ENCODE results near the gene GSK3B.

Gene GSK3B

DNA sequence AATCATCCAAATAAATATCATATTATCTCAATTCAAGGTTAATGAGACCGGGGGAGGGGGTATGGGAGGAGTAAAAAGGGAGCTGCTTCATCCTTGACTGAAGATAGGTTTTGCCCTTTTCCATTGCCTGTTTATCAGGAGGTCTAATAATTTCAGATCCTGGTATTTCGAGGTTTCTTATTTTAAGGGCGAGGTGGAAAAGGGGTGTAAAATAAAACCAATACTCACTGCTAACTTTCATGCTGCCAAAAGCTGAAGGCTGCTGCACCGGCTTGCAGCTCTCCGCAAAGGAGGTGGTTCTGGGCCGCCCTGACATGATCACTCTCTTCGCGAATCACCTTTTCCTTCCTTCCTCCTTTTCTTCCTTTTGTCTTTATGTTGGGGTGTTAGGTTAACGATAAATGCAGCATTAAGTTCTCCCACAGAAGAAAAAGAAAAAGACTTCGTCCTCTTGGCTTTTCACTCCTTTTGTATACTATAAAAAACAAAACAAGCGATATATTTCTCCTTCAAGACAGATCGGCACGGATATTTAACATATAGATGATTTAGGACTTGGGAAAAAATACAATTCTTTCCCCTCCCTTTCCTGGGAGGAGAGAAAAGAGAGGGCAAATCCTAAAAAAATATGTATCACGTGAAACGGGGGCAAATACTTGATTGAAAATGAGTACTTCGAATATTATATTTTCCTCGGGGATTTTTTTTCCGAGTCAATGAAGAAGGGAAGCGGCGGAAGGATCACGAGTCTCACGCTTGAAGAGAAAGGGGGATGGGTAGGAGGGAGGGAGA is 932 bp downstream of the GSK3B start:
- no peak for DNase-seq (ENCODE audit: low read depth)
- TF ChIP-seq, protein P1, sequence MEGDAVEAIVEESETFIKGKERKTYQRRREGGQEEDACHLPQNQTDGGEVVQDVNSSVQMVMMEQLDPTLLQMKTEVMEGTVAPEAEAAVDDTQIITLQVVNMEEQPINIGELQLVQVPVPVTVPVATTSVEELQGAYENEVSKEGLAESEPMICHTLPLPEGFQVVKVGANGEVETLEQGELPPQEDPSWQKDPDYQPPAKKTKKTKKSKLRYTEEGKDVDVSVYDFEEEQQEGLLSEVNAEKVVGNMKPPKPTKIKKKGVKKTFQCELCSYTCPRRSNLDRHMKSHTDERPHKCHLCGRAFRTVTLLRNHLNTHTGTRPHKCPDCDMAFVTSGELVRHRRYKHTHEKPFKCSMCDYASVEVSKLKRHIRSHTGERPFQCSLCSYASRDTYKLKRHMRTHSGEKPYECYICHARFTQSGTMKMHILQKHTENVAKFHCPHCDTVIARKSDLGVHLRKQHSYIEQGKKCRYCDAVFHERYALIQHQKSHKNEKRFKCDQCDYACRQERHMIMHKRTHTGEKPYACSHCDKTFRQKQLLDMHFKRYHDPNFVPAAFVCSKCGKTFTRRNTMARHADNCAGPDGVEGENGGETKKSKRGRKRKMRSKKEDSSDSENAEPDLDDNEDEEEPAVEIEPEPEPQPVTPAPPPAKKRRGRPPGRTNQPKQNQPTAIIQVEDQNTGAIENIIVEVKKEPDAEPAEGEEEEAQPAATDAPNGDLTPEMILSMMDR (IDR thresholded peaks at IDR 0.05; ENCODE audit: insufficient read depth, low read depth, low read length, missing control alignments) = no peak
- H3K4me3 ChIP-seq (ENCODE audit: low read length) = peak overlapping the region; percentile 93

- peak overlapping the region; percentile 93 for H3K4me3 ChIP-seq (ENCODE audit: low read length)
- TF ChIP-seq, protein P1 (IDR thresholded peaks at IDR 0.05; ENCODE audit: insufficient read depth, low read depth, low read length, missing control alignments) = no peak
- DNase-seq (ENCODE audit: low read depth) = no peak
These were observed 1.8 kb downstream of the GSK3B start for GRCh38 chr3:120092474-120092873.

DNA sequence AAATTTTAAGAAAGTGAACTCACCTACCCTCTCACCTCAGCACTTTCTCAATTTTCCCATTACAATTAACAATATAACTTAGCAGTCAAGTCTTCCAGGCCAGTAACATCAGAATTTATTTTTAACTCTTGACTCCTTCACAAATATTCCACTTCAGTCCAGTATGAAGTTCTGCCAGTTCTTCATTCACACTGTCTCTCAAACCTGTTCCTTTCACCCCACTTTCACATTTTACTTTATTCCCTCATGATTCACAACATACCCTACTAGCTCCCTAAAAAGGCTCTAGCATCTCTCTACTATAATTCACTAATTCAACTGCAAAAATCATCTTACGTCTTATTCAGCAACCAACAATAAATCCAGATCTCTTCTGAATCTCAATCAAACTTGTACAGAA is 3.8 kb downstream of the GSK3B start:
- no peak for DNase-seq (ENCODE audit: low read depth)
- H3K4me3 ChIP-seq (ENCODE audit: low read length) = peak overlapping the region; percentile 93
- TF ChIP-seq, protein P1 (IDR thresholded peaks at IDR 0.05; ENCODE audit: insufficient read depth, low read depth, low read length, missing control alignments) = no peak

DNA sequence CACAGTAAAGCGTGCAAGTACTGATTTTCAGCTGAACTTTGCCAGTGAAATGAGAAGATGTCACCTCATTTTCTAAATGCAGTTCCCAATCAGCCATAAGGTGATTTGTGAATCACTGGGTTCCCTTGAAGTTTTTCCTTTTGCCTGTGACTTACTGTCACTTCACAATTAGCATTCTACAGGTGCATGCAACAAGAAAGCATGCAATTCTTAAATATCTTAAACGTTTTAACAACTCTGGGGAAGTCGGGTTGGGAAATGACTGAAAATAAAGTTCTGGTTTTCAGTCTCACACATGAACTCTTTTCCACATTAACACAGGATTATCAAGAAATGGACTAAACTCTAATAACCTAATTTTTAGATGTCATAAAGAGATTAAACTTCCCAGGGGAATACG is 5.2 kb downstream of the GSK3B start:
- H3K4me3 ChIP-seq (ENCODE audit: low read length) = no peak overlapping the region

GRCh38 chr3:120088622-120089021 is 5.6 kb downstream of the GSK3B start:
- no peak overlapping the region for H3K4me3 ChIP-seq (ENCODE audit: low read length)
- TF ChIP-seq, protein P1 (IDR thresholded peaks at IDR 0.05; ENCODE audit: insufficient read depth, low read depth, low read length, missing control alignments) = no peak
- no peak for DNase-seq (ENCODE audit: low read depth)

More for the DNA sequence above, 5.2 kb downstream of the GSK3B start:
- TF ChIP-seq, protein P1 (IDR thresholded peaks at IDR 0.05; ENCODE audit: insufficient read depth, low read depth, low read length, missing control alignments) = no peak
- no peak for DNase-seq (ENCODE audit: low read depth)

DNA sequence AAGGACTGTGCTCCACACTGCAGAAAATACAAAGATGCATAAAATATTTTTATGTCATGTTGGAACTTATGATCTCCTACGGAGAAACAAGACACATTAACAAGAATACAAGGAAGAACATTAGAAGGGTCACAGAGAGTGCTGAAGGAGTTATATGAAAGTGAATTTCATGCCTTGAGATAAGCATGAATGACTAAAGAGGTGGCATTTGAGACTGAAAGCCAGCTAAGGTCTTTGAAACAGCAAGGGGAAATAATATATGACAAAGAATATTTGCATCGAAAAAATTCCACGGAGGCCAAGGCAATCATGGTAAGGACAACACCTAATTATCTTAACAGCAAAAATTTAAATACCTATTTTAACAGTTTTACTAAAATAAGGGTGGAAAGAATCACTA is 12.5 kb downstream of the GSK3B start:
- no peak for DNase-seq (ENCODE audit: low read depth)
- H3K4me3 ChIP-seq (ENCODE audit: low read length) = no peak overlapping the region
- TF ChIP-seq, protein P1 (IDR thresholded peaks at IDR 0.05; ENCODE audit: insufficient read depth, low read depth, low read length, missing control alignments) = no peak

GRCh38 chr3:120080836-120081235 is 13.4 kb downstream of the GSK3B start:
- no peak overlapping the region for H3K4me3 ChIP-seq (ENCODE audit: low read length)
- no peak for DNase-seq (ENCODE audit: low read depth)
- TF ChIP-seq, protein P1 (IDR thresholded peaks at IDR 0.05; ENCODE audit: insufficient read depth, low read depth, low read length, missing control alignments) = no peak
